Measurements from ENCODE around the gene TOPBP1. TPM values are rescaled to one million over a fixed set of nuclear protein-coding genes. Genes with fewer than 3 reads are reported as not detected.

The TOPBP1 gene
- total and polyA plus RNA-seq, 2 donors from 2014 or later: 4.8 to 15.2 TPM

DNA sequence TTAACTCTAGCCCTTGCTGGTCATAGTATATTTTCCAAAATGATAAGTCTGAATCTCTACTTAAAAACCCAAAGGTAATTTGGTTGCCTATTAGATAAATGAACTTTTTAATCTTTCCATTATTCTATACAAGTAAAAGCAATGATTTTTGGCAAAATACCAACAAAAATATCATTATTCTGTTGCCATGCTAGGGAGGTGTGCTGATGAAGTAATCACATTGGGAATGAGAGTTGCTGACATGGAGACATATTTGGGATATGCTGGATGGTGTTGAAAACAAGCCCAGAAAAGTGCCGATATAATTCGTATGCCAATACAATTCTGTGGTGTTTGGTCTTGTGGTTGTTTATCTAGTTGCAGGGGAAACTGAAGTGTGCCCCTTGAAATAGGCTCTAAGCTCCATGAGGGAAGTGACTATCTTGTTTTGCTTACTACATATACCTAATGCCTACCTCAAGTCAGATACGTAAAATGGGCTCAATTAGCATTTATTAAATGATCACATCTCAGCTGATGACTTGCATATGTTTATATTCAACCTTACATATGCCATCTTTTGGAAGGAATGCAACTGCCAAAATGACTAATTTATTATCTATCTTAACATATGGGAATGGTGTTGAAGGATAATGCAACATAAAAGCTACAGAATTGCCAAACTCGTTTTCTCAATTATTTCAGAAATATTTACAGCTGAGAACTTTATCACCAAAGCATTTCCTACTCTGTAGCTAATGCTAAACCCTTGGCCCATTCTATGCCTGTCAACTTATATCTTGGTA is 5.8 kb downstream of the TOPBP1 start:
- TF ChIP-seq, protein P1, sequence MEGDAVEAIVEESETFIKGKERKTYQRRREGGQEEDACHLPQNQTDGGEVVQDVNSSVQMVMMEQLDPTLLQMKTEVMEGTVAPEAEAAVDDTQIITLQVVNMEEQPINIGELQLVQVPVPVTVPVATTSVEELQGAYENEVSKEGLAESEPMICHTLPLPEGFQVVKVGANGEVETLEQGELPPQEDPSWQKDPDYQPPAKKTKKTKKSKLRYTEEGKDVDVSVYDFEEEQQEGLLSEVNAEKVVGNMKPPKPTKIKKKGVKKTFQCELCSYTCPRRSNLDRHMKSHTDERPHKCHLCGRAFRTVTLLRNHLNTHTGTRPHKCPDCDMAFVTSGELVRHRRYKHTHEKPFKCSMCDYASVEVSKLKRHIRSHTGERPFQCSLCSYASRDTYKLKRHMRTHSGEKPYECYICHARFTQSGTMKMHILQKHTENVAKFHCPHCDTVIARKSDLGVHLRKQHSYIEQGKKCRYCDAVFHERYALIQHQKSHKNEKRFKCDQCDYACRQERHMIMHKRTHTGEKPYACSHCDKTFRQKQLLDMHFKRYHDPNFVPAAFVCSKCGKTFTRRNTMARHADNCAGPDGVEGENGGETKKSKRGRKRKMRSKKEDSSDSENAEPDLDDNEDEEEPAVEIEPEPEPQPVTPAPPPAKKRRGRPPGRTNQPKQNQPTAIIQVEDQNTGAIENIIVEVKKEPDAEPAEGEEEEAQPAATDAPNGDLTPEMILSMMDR (IDR thresholded peaks at IDR 0.05; ENCODE audit: borderline replicate concordance, extremely low read depth, insufficient read depth): no peak
- no peak for FAIRE-seq
- no peak overlapping the region for H3K9ac ChIP-seq (ENCODE audit: low read length in 3 of 3)
- H3K27ac ChIP-seq (ENCODE audit: low read depth in 2 of 2, low read length in 2 of 2): no peak overlapping the region
- intact Hi-C loops (cut with DNase I): no loop called here
- H3K36me3 ChIP-seq (ENCODE audit: control insufficient read depth in 2 of 3, insufficient read depth in 3 of 3, low read length in 3 of 3): peaks cover 2 to 13% (median 3%) of the 10 kb centered on the region in 3 donors
- H3K9me3 ChIP-seq (ENCODE audit: control insufficient read depth in 2 of 3, insufficient read depth in 1 of 3, low read length in 3 of 3): no peaks in the 10 kb centered on the region
- no peak overlapping the region for H3K4me3 ChIP-seq (ENCODE audit: low read length in 3 of 3)
- H3K4me1 ChIP-seq (ENCODE audit: control insufficient read depth in 2 of 3, insufficient read depth in 2 of 3, low read depth in 1 of 3, low read length in 3 of 3): no peaks in the 10 kb centered on the region
- H3K27me3 ChIP-seq (ENCODE audit: control insufficient read depth, insufficient read depth, low read length): no peaks in the 10 kb centered on the region
- DNase-seq: no peak

DNA sequence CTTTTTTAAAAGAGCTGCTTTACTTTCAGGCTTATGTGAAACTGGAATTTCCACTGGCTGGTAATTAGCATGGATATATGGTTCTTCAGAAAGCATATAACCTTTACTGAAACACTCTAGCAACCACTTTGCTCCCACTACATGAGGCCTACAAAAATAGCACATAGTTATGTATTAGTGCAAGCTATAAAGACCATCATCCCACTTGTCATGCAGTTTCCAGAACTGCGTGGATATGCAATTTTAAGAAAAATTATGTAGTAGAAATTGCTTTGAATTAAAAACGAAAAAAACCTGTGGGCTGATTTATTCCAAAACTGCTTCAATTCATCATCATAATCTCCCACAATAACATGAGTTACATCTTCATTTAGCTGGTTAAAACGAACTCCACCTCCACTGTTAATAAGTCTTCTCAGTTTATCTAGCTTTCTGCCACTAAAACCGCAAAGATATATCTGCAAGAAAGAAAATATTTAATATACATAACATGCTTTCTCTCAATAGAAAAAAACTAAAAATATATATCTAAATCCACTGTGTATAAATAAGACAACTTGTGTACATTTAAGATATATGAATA is 12.2 kb downstream of the TOPBP1 start:
- Histone ChIP-seq H3K27me3 (ENCODE audit: control insufficient read depth, insufficient read depth, low read length) (no peaks in the 10 kb centered on the region), H3K4me1 (ENCODE audit: control insufficient read depth in 2 of 3, insufficient read depth in 2 of 3, low read depth in 1 of 3, low read length in 3 of 3) (no peaks in the 10 kb centered on the region), H3K27ac (ENCODE audit: low read depth in 2 of 2, low read length in 2 of 2) (no peak overlapping the region), H3K9me3 (ENCODE audit: control insufficient read depth in 2 of 3, insufficient read depth in 1 of 3, low read length in 3 of 3) (no peaks in the 10 kb centered on the region), H3K9ac (ENCODE audit: low read length in 3 of 3) (no peak overlapping the region), H3K36me3 (ENCODE audit: control insufficient read depth in 2 of 3, insufficient read depth in 3 of 3, low read length in 3 of 3) (peaks cover 2 to 8% (median 2%) of the 10 kb centered on the region in 3 donors), H3K4me3 (ENCODE audit: low read length in 3 of 3) (no peak overlapping the region)
- FAIRE-seq: no peak
- no peak for DNase-seq
- TF ChIP-seq, protein P1 (IDR thresholded peaks at IDR 0.05; ENCODE audit: borderline replicate concordance, extremely low read depth, insufficient read depth): no peak
- intact Hi-C loops (cut with DNase I): no loop called here

DNA sequence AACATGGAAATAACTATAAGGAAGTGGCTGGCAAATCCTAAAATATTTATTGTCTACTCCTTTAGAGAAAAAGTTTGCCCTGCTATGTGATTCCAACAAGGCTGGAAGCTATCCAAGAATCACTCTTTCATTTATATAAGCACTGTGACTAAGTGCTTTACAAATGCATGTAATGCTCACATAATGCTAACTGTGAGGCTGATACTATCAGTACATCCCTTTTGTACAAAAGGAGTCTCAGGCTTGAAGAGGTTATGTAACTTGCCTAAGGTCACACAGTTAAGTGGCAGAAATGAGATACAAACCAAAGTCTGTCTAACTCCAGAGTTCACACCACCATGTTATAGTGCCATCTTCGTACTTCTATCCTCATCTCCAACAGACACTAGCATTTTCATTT is 17.0 kb downstream of the TOPBP1 start:
- no peak overlapping the region for H3K4me3 ChIP-seq (ENCODE audit: low read length in 3 of 3)
- H3K27ac ChIP-seq (ENCODE audit: low read depth in 2 of 2, low read length in 2 of 2): no peak overlapping the region
- no peaks in the 10 kb centered on the region for H3K4me1 ChIP-seq (ENCODE audit: control insufficient read depth in 2 of 3, insufficient read depth in 2 of 3, low read depth in 1 of 3, low read length in 3 of 3)
- H3K27me3 ChIP-seq (ENCODE audit: control insufficient read depth, insufficient read depth, low read length): no peaks in the 10 kb centered on the region
- no peak overlapping the region for H3K9ac ChIP-seq (ENCODE audit: low read length in 3 of 3)
- no peaks in the 10 kb centered on the region for H3K9me3 ChIP-seq (ENCODE audit: control insufficient read depth in 2 of 3, insufficient read depth in 1 of 3, low read length in 3 of 3)
- FAIRE-seq (no peak), DNase-seq (no peak)
- TF ChIP-seq, protein P1 (IDR thresholded peaks at IDR 0.05; ENCODE audit: borderline replicate concordance, extremely low read depth, insufficient read depth): no peak
- peaks cover 0 to 16% (median 14%) of the 10 kb centered on the region in 3 donors for H3K36me3 ChIP-seq (ENCODE audit: control insufficient read depth in 2 of 3, insufficient read depth in 3 of 3, low read length in 3 of 3)
- intact Hi-C loops (cut with DNase I): no loop called here
